Suprapubic skin (tissue), 4 donors: ENCODE measurements around the gene MICAL2. TPM values are rescaled to one million over a fixed set of nuclear protein-coding genes. Genes with fewer than 3 reads are reported as not detected.

Source experiments
- DNase-seq, 2 donors: peaks; one replicate each; pipeline ENCODE4 v3.0.0-alpha.2; 2019; ENCODE audit warnings: low spot score in 2 of 2
- H3K27ac ChIP-seq: fragments of 200-600 bp; sonication (generic); one replicate; pipeline ENCODE4 v1.5.1; 2019
- H3K27me3 ChIP-seq: fragments of 200-600 bp; sonication (generic); one replicate; pipeline ENCODE4 v1.5.1; 2019
- H3K36me3 ChIP-seq: fragments of 200-600 bp; sonication (generic); one replicate; pipeline ENCODE4 v1.5.1; 2019
- H3K4me1 ChIP-seq: fragments of 200-600 bp; sonication (generic); one replicate; pipeline ENCODE4 v1.5.1; 2019
- H3K4me3 ChIP-seq: fragments of 200-600 bp; sonication (generic); one replicate; pipeline ENCODE4 v1.5.1; 2019; ENCODE audit warnings: mild to moderate bottlenecking
- H3K9me3 ChIP-seq: fragments of 200-600 bp; sonication (generic); one replicate; pipeline ENCODE4 v1.5.1; 2019
- CTCF ChIP-seq, 2 donors: fragments of 200-600 bp in 1 of 2; fragments of 450-650 bp in 1 of 2; sonication (generic) in 1 of 2; IDR thresholded peaks; one replicate each; pipeline ENCODE4 v1.5.1; 2016 to 2019; ENCODE audit warnings: antibody characterized with exemption in 2 of 2, mild to moderate bottlenecking in 1 of 2, moderate library complexity in 1 of 2
- EP300 ChIP-seq: sonication (generic); formaldehyde crosslinking; IDR thresholded peaks from one replicate; pipeline ENCODE4 v1.6.1; 2017; ENCODE audit warnings: antibody characterized with exemption
- POLR2A ChIP-seq, 2 donors: fragments of 450-650 bp; IDR thresholded peaks; one replicate each; pipeline ENCODE4 v1.6.1; 2017; ENCODE audit warnings: antibody characterized with exemption in 2 of 2, mild to moderate bottlenecking in 2 of 2, moderate library complexity in 2 of 2
- POLR2AphosphoS5 ChIP-seq, 3 donors: sonication (generic); formaldehyde crosslinking; IDR thresholded peaks; one replicate each; pipeline ENCODE4 v1.6.1; 2017; ENCODE audit warnings: antibody characterized with exemption in 3 of 3
- WGBS: methylation state at CpG from one replicate; pipeline ENCODE4 v1.1.5; 2018; 5-methylcytosine and 5-hydroxymethylcytosine counted together
- total RNA-seq, 4 donors: library from RNA; depleted of rRNA; stranded (reverse); fragments of >200 nt; gene quantifications; one replicate each; pipeline ENCODE4 v1.1.0, GENCODE V29; 2016

MICAL2 gene
- total RNA-seq, 4 donors from 2014 or later, result 117 to 232 (median 164) TPM

- no peak for DNase-seq
- no peak overlapping the region for H3K27ac ChIP-seq
- no peaks in the 10 kb centered on the region for H3K27me3 ChIP-seq
- TF ChIP-seq EP300 (no peak), POLR2A (IDR thresholded peaks at IDR 0.05) (no peak), POLR2AphosphoS5 (IDR thresholded peaks at IDR 0.05) (no peak), CTCF (IDR thresholded peaks at IDR 0.05) (no peak)
- H3K9me3 ChIP-seq, result no peaks in the 10 kb centered on the region
- H3K36me3 ChIP-seq, result peaks cover 19% of the 10 kb centered on the region
- peaks cover 6% of the 10 kb centered on the region for H3K4me1 ChIP-seq
- WGBS, result 100% methylated on average over 1 of the region's 1 CpG
- no peak overlapping the region for H3K4me3 ChIP-seq
Measured at GRCh38 chr11:12292766-12293165, 182.4 kb downstream of the MICAL2 start.

GRCh38 chr11:12293486-12293885, 183.1 kb downstream of the MICAL2 start:
- TF ChIP-seq POLR2A (IDR thresholded peaks at IDR 0.05) (no peak), CTCF (IDR thresholded peaks at IDR 0.05) (no peak), EP300 (no peak), POLR2AphosphoS5 (IDR thresholded peaks at IDR 0.05) (no peak)

GRCh38 chr11:12294613-12295012, 184.2 kb downstream of the MICAL2 start:
- 87% methylated on average over 5 of the region's 5 CpGs for WGBS
- no peak for TF ChIP-seq EP300
- no peak for TF ChIP-seq CTCF (IDR thresholded peaks at IDR 0.05)
- TF ChIP-seq POLR2A (IDR thresholded peaks at IDR 0.05), result no peak
- TF ChIP-seq POLR2AphosphoS5 (IDR thresholded peaks at IDR 0.05), result no peak
- Histone ChIP-seq H3K4me3 (no peak overlapping the region), H3K9me3 (peaks cover 10% of the 10 kb centered on the region), H3K4me1 (no peaks in the 10 kb centered on the region), H3K36me3 (peaks cover 23% of the 10 kb centered on the region), H3K27me3 (no peaks in the 10 kb centered on the region), H3K27ac (no peak overlapping the region)
- no peak for DNase-seq

More at GRCh38 chr11:12293486-12293885, 183.1 kb downstream of the MICAL2 start:
- no peak for DNase-seq
- WGBS, result 86% methylated on average over 6 of the region's 6 CpGs
- Histone ChIP-seq H3K4me3 (no peak overlapping the region), H3K27me3 (no peaks in the 10 kb centered on the region), H3K4me1 (no peaks in the 10 kb centered on the region), H3K27ac (no peak overlapping the region), H3K36me3 (peaks cover 19% of the 10 kb centered on the region), H3K9me3 (peaks cover 4% of the 10 kb centered on the region)

- Histone ChIP-seq H3K27me3 (no peaks in the 10 kb centered on the region), H3K36me3 (peaks cover 23% of the 10 kb centered on the region), H3K27ac (no peak overlapping the region), H3K4me1 (no peaks in the 10 kb centered on the region), H3K9me3 (peaks cover 10% of the 10 kb centered on the region), H3K4me3 (no peak overlapping the region)
- WGBS, result 70% methylated on average over 2 of the region's 2 CpGs
- TF ChIP-seq POLR2AphosphoS5 (IDR thresholded peaks at IDR 0.05) (no peak), POLR2A (IDR thresholded peaks at IDR 0.05) (no peak), CTCF (IDR thresholded peaks at IDR 0.05) (no peak), EP300 (no peak)
- no peak for DNase-seq
Measured at GRCh38 chr11:12295943-12296342, 185.6 kb downstream of the MICAL2 start.

GRCh38 chr11:12298610-12299009, 188.2 kb downstream of the MICAL2 start:
- Histone ChIP-seq H3K4me3 (no peak overlapping the region), H3K9me3 (peaks cover 10% of the 10 kb centered on the region), H3K27ac (no peak overlapping the region), H3K27me3 (no peaks in the 10 kb centered on the region), H3K4me1 (no peaks in the 10 kb centered on the region), H3K36me3 (peaks cover 9% of the 10 kb centered on the region)
- TF ChIP-seq POLR2AphosphoS5 (IDR thresholded peaks at IDR 0.05) (no peak), EP300 (no peak), CTCF (IDR thresholded peaks at IDR 0.05) (no peak), POLR2A (IDR thresholded peaks at IDR 0.05) (no peak)
- no peak for DNase-seq
- WGBS, result 92% methylated on average over 3 of the region's 3 CpGs
